DOHH2 (cell line): Measurements from ENCODE around the gene SULF2.

Experiments used
- EZH2phosphoT487 ChIP-seq: fragments of 200-600 bp; sonication (generic); IDR thresholded peaks from 2 replicates; pipeline ENCODE4 v1.6.1; 2017; ENCODE audit warnings: borderline replicate concordance, mild to moderate bottlenecking, antibody characterized with exemption, low read length, moderate library complexity, mixed read lengths
- TF ChIP-seq, protein P1 (sequence below): fragments of 200-600 bp; sonication (generic); IDR thresholded peaks from one replicate; pipeline ENCODE4 v1.5.1; 2014; ENCODE audit warnings: antibody characterized with exemption, mild to moderate bottlenecking, low read depth, low read length; ENCODE audit not compliant: poor library complexity, severe bottlenecking

DNA sequence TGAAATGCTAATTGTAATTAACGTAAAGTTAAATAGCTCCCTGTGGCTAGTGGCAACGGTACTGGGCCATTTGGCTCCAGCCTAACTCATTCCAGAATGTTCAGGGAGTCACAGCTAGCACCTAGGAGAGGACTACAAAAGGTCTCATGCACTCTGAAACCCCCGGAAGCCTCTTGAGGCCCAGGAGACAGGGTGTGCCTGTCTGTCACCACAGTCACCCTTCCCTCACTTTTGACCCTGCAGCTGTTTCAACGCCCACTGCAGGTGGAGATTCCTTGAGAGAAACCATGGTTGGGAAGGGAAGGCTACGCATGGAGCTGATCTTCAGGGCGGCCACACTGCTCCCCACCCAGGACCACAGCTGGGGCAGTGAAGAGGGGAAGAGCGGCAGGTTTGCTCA lies 58.6 kb downstream of the SULF2 start:
- TF ChIP-seq, protein P1, sequence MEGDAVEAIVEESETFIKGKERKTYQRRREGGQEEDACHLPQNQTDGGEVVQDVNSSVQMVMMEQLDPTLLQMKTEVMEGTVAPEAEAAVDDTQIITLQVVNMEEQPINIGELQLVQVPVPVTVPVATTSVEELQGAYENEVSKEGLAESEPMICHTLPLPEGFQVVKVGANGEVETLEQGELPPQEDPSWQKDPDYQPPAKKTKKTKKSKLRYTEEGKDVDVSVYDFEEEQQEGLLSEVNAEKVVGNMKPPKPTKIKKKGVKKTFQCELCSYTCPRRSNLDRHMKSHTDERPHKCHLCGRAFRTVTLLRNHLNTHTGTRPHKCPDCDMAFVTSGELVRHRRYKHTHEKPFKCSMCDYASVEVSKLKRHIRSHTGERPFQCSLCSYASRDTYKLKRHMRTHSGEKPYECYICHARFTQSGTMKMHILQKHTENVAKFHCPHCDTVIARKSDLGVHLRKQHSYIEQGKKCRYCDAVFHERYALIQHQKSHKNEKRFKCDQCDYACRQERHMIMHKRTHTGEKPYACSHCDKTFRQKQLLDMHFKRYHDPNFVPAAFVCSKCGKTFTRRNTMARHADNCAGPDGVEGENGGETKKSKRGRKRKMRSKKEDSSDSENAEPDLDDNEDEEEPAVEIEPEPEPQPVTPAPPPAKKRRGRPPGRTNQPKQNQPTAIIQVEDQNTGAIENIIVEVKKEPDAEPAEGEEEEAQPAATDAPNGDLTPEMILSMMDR: no peak
- TF ChIP-seq EZH2phosphoT487: no peak
